GM10266 (cell line): ENCODE measurements around the gene PEX16.

Experiments used
- DNase-seq: peaks from one replicate; pipeline ENCODE4 v3.0.0; 2012; ENCODE audit errors: extremely low spot score
- CTCF ChIP-seq: IDR thresholded peaks from 2 replicates; pipeline ENCODE4 v1.5.1; 2012; ENCODE audit warnings: mild to moderate bottlenecking, low read depth; ENCODE audit not compliant: control insufficient read depth, insufficient read depth; ENCODE audit errors: missing control alignments

Gene PEX16

GRCh38 chr11:45880772-45881570 is 36.7 kb downstream of the PEX16 start:
- DNase-seq = no peak
- no peak for TF ChIP-seq CTCF

GRCh38 chr11:45879803-45880686 is 37.6 kb downstream of the PEX16 start:
- DNase-seq = no peak
- no peak for TF ChIP-seq CTCF

GRCh38 chr11:45877845-45878244 is 39.8 kb downstream of the PEX16 start:
- TF ChIP-seq CTCF = no peak
- no peak for DNase-seq

- TF ChIP-seq CTCF = no peak
- no peak for DNase-seq
Observed at GRCh38 chr11:45877221-45877620, 40.5 kb downstream of the PEX16 start.

- TF ChIP-seq CTCF = no peak
- DNase-seq = no peak
Observed at GRCh38 chr11:45876401-45876800, 41.3 kb downstream of the PEX16 start.

- DNase-seq = peak; percentile 49
- TF ChIP-seq CTCF = peak; percentile 61
Observed at GRCh38 chr11:45872651-45873356, 44.9 kb downstream of the PEX16 start.
